Fibroblast of lung (primary cell): ENCODE results near the gene LOC101059915.

ENCODE experiments used
- EZH2 ChIP-seq: IDR thresholded peaks from 2 replicates; pipeline ENCODE4 v1.5.1; 2012; ENCODE audit warnings: low read length, control low read depth, mild to moderate bottlenecking; ENCODE audit errors: missing control alignments
- TF ChIP-seq, protein P1 (sequence below), 2 donors: IDR thresholded peaks in 1 of 2; conservative IDR thresholded peaks in 1 of 2; 1 replicate in 1 of 2; 2 replicates in 1 of 2; pipeline ENCODE4 v1.5.1; 2011 to 2012; ENCODE audit warnings: low read length in 2 of 2, control low read depth in 1 of 2, inconsistent platforms in 1 of 2, low read depth in 1 of 2, mild to moderate bottlenecking in 1 of 2

DNA sequence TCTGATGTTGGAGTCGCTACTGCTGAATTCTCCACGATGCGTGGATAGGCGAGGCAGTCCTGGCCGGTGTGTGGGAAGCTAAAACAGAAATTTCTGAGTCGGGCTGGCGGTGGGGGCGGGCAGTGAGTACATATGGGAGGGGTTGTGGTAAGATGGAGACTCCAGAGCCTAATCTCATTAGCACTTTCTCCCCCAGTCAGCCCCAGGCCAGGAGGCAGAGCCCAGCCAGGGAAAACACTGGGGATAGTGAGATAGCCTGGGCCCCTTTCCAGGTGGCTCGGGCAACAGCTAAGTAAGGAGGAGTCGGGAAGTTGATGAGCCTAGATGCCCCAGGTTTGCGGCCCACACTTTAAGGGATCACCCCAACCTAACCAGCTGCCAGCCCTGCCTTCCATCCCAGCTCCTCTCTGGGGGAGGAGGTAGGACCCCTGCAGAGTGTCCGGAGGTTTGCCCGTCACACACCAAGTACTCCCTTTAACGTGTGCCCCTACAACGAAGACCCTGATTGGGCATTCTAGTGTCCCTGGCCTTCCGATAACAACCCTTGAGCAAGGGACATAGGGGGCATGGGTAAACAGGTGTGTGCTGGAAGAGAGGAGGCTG is 2.4 kb upstream of the LOC101059915 start:
- TF ChIP-seq, protein P1, sequence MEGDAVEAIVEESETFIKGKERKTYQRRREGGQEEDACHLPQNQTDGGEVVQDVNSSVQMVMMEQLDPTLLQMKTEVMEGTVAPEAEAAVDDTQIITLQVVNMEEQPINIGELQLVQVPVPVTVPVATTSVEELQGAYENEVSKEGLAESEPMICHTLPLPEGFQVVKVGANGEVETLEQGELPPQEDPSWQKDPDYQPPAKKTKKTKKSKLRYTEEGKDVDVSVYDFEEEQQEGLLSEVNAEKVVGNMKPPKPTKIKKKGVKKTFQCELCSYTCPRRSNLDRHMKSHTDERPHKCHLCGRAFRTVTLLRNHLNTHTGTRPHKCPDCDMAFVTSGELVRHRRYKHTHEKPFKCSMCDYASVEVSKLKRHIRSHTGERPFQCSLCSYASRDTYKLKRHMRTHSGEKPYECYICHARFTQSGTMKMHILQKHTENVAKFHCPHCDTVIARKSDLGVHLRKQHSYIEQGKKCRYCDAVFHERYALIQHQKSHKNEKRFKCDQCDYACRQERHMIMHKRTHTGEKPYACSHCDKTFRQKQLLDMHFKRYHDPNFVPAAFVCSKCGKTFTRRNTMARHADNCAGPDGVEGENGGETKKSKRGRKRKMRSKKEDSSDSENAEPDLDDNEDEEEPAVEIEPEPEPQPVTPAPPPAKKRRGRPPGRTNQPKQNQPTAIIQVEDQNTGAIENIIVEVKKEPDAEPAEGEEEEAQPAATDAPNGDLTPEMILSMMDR (conservative IDR thresholded peaks at IDR 0.05 in 1 of 2, IDR thresholded peaks at IDR 0.05 in 1 of 2; ENCODE audit: low read depth in 1 of 2, low read length in 2 of 2), result no peak
- TF ChIP-seq EZH2, result no peak
